ENCODE results near the gene RASA3.
"Not testable (repeated sequence)": the region's sequence is repeated elsewhere in the genome, so short reads cannot be mapped to it uniquely, and the experiment has no call there.

RASA3 gene

DNA sequence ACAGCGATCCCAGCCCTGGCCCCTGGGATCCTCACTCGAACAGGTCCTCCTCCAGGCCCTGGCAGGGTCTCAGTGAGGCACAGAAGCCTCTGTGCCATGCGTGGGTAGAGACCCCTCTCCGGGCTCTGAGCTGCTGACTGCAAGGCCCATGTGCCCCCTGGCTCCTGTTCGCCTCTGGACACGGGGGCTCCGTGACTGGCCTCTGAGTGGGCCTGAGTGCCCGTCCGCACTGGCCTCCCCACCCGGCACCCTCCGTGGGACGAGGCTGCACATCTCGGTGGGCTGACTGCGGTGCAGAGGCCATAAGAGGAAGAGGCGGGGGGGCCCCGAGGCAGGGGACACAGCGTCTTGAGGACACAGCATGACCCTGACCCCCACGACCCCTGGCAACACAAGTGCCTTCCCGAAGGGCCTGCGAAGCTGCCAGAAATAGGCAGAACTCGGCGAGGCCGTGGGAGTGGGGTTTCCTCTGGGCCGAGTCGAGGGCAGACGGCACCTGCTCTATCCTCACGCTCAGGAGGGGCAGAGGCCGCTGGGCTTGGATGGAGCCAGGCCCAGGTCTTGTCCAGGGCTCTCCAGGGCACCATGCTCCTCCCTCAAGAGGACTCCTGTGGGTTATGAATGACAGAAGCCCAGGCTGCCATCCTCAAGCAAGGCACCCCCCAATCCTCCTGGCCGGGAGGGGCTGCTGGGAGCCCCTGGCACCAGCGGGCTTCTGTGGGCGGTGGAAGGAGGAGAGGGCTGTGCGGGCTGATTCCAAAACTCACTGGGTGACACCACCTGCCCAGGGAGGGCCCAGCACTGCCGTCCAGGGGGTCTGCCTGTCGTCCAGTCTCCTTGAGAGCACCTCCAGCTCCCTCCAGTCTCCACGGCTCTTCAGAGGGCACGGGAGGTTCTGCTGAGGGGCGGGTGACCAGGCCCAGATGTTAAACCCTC lies 52.6 kb downstream of the RASA3 start:
- Histone ChIP-seq H3K27ac (ENCODE audit: insufficient read depth in 1 of 2, low read depth in 1 of 2, low read length in 2 of 2, poor library complexity in 1 of 2, severe bottlenecking in 2 of 2) (no peak overlapping the region), H3K4me1 (ENCODE audit: control extremely low read depth in 1 of 4, control insufficient read depth in 4 of 4, insufficient read depth in 4 of 4, low read length in 3 of 4) (no peaks in the 10 kb centered on the region), H3K36me3 (ENCODE audit: control insufficient read depth in 4 of 4, insufficient read depth in 4 of 4, low read length in 3 of 4) (peaks cover 0 to 8% (median 4%) of the 10 kb centered on the region in 4 experiments), H3K4me3 (ENCODE audit: control insufficient read depth in 1 of 7, extremely low read depth in 1 of 7, insufficient read depth in 4 of 7, low read depth in 2 of 7, low read length in 6 of 7) (no peak overlapping the region), H3K9me3 (ENCODE audit: control extremely low read depth in 1 of 5, control insufficient read depth in 4 of 5, insufficient read depth in 2 of 5, low read depth in 1 of 5, low read length in 4 of 5) (no peaks in the 10 kb centered on the region), H3K27me3 (replicated peaks in 2 of 5; ENCODE audit: control insufficient read depth in 4 of 5, insufficient read depth in 5 of 5, low read length in 4 of 5) (no peaks in the 10 kb centered on the region)
- DNase-seq: no peak
- ChIA-PET POLR2A (no interaction called here), CTCF (no interaction called here)
- WGBS (ENCODE audit: insufficient coverage): 95% methylated on average over 37 of the region's 37 CpGs

DNA sequence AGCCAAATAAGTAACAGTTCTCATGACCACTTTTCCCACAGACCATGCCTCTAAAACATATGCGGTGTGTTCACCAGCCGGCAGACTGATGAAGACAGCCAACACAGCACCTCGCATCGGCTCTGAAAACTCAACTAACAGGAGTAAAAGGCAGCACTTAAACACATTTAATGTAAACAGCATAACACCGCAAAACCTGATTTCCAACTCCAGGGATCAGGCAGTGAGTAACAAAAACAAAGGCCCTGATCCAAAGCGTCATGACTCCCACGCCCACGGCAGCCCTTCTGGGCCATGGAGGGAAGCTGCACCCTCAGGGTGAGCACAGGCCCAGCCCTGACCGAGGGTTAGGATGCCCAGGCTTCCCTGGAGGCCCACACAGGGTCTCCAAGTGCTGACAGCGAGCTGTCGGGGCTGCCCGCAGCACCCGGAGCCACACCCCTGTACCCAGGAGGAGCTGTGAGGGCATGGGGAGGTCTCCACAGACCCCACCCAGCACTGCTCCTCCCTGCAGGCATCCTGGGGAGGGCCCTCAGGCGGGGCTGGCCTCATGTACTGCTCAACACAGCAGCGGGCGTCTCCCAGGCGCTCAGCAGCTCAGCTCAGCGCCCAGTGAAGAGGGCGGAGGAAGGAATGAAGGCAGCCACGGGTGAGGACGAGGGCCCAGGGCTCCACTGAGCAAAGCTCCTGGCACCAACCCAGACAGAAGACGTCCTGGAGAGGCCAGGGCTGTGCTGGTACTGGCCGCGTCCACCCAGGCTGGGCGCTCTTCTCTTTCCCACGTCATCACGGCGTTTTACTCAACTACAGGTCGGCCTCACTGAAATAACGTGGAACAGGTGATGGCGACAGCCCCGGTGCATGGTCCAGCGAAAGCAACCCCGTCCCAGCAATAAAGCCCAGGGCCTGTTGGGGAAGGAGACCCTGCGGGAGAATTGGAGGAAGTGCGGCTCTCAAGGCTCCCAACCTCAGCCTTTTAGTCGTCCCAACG lies 53.7 kb downstream of the RASA3 start:
- no peak for DNase-seq
- no peak overlapping the region for H3K27ac ChIP-seq (ENCODE audit: insufficient read depth in 1 of 2, low read depth in 1 of 2, low read length in 2 of 2, poor library complexity in 1 of 2, severe bottlenecking in 2 of 2)
- H3K4me3 ChIP-seq (ENCODE audit: control insufficient read depth in 1 of 7, extremely low read depth in 1 of 7, insufficient read depth in 4 of 7, low read depth in 2 of 7, low read length in 6 of 7): no peak overlapping the region
- no peaks in the 10 kb centered on the region for H3K4me1 ChIP-seq (ENCODE audit: control extremely low read depth in 1 of 4, control insufficient read depth in 4 of 4, insufficient read depth in 4 of 4, low read length in 3 of 4)
- 95% methylated on average over 32 of the region's 38 CpGs for WGBS (ENCODE audit: insufficient coverage)
- POLR2A ChIA-PET: no interaction called here
- no peaks in the 10 kb centered on the region for H3K27me3 ChIP-seq (replicated peaks in 2 of 5; ENCODE audit: control insufficient read depth in 4 of 5, insufficient read depth in 5 of 5, low read length in 4 of 5)
- H3K36me3 ChIP-seq (ENCODE audit: control insufficient read depth in 4 of 4, insufficient read depth in 4 of 4, low read length in 3 of 4): peaks cover 0 to 17% (median 10%) of the 10 kb centered on the region in 4 experiments
- no peaks in the 10 kb centered on the region for H3K9me3 ChIP-seq (ENCODE audit: control extremely low read depth in 1 of 5, control insufficient read depth in 4 of 5, insufficient read depth in 2 of 5, low read depth in 1 of 5, low read length in 4 of 5)
- CTCF ChIA-PET: no interaction called here

DNA sequence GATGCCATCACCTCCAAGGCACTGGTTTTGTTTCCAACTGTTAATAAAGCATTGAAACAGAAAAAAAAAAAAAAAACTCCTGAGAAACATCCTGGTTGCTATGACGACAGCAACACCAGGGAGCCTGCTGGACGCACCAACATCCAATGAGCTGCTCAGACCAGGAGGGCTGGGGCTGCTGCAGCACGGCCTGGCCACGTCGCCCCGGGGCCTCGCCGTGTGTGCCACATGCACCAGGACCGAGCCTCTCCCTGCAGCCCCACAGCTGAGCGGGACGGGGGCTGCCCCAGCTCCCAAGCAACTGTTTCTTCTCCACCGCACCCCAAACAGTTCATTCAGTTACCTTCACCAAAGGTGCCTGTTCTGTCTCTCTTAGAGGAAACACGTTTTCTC lies 54.5 kb downstream of the RASA3 start:
- Histone ChIP-seq H3K27me3 (replicated peaks in 2 of 5; ENCODE audit: control insufficient read depth in 4 of 5, insufficient read depth in 5 of 5, low read length in 4 of 5) (no peaks in the 10 kb centered on the region), H3K27ac (ENCODE audit: insufficient read depth in 1 of 2, low read depth in 1 of 2, low read length in 2 of 2, poor library complexity in 1 of 2, severe bottlenecking in 2 of 2) (no peak overlapping the region), H3K4me3 (ENCODE audit: control insufficient read depth in 1 of 7, extremely low read depth in 1 of 7, insufficient read depth in 4 of 7, low read depth in 2 of 7, low read length in 6 of 7) (no peak overlapping the region), H3K36me3 (ENCODE audit: control insufficient read depth in 4 of 4, insufficient read depth in 4 of 4, low read length in 3 of 4) (peaks cover 0 to 21% (median 12%) of the 10 kb centered on the region in 4 experiments), H3K9me3 (ENCODE audit: control extremely low read depth in 1 of 5, control insufficient read depth in 4 of 5, insufficient read depth in 2 of 5, low read depth in 1 of 5, low read length in 4 of 5) (no peaks in the 10 kb centered on the region), H3K4me1 (ENCODE audit: control extremely low read depth in 1 of 4, control insufficient read depth in 4 of 4, insufficient read depth in 4 of 4, low read length in 3 of 4) (no peaks in the 10 kb centered on the region)
- POLR2A ChIA-PET: no interaction called here
- DNase-seq: no peak
- CTCF ChIA-PET: no interaction called here
- 100% methylated on average over 5 of the region's 13 CpGs for WGBS (ENCODE audit: insufficient coverage)

DNA sequence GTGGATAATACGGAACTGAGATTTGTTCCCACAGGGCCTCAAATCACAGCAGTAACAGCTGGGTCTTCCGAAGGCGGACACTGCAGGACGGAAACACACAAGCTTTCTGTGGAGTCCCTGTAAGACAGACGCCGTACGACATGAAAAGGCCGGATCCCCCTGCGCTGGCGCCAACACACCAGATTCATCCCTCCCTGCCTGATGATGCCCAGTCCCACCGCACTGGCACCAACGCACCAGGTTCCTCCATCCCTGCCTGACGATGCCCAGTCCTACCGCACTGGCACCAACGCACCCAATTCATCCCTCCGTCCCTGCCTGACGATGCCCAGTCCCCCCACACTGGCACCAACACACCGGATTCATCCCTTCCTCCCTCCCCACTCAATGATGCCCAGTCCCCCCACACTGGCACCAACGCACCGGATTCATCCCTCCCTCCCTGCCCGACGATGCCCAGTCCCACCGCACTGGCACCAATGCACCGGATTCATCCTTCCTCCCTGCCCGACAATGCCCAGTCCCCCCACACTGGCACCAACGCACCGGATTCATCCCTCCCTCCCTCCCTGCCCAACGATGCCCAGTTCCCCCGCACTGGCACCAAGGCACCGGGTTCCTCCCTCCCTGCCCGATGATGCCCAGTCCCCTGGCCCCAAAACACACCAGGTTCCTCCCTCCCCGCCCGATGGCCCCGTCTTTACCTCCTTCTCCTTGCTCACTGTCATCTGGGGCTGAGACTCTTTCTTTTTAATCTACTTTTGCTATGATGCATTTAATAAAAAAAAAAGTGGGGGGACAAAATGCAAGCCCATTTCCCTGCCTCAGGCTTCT lies 55.1 kb downstream of the RASA3 start:
- Histone ChIP-seq H3K4me1 (ENCODE audit: control extremely low read depth in 1 of 4, control insufficient read depth in 4 of 4, insufficient read depth in 4 of 4, low read length in 3 of 4) (no peaks in the 10 kb centered on the region), H3K36me3 (ENCODE audit: control insufficient read depth in 4 of 4, insufficient read depth in 4 of 4, low read length in 3 of 4) (peaks cover 0 to 26% (median 13%) of the 10 kb centered on the region in 4 experiments), H3K9me3 (ENCODE audit: control extremely low read depth in 1 of 5, control insufficient read depth in 4 of 5, insufficient read depth in 2 of 5, low read depth in 1 of 5, low read length in 4 of 5) (no peaks in the 10 kb centered on the region), H3K27ac (ENCODE audit: insufficient read depth in 1 of 2, low read depth in 1 of 2, low read length in 2 of 2, poor library complexity in 1 of 2, severe bottlenecking in 2 of 2) (no peak overlapping the region), H3K4me3 (ENCODE audit: control insufficient read depth in 1 of 7, extremely low read depth in 1 of 7, insufficient read depth in 4 of 7, low read depth in 2 of 7, low read length in 6 of 7) (no peak overlapping the region), H3K27me3 (replicated peaks in 2 of 5; ENCODE audit: control insufficient read depth in 4 of 5, insufficient read depth in 5 of 5, low read length in 4 of 5) (no peaks in the 10 kb centered on the region)
- no peak for DNase-seq
- ChIA-PET CTCF (interaction anchor here (1.0 kb wide), 1 partner anchor 151 kb away, joined by 3 read pairs; no protein-coding TSS in a partner anchor), POLR2A (no interaction called here)
- WGBS (ENCODE audit: insufficient coverage): 98% methylated on average over 29 of the region's 34 CpGs

DNA sequence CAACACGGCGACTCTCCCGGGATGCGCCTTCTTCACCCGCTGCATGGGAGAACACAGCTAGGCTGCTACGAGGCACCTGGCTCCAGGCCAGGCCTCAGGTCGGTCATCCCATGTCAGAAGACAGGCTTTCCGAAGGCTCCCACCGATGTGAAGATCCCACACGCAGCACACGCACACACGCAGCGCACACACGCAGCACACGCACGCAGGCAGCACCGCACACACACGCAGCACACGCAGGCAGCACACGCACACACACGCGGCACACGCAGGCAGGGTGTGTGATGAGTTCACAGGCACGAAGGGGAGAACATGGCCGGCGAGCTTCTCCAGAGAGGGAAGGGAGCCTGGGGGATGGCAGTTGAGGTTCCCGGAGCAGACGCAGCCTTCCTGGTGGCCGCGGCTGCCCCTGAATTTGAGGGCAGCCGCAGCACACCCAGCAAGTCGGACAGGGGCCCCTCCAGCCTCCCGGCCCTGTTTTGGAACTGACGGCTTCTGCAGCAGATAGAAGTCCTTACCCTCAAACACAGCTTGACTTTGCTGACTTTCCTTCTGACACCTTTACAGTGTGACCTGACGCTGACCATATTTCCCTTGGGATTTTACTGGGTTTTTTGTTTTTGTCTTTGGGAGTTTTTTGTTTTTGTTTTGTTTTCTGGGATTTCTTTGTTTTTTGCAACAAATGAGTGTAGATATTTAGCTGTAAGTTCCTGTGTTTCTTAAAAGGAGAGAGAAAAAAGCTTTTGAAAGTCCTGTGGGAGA lies 55.9 kb downstream of the RASA3 start:
- no peaks in the 10 kb centered on the region for H3K9me3 ChIP-seq (ENCODE audit: control extremely low read depth in 1 of 5, control insufficient read depth in 4 of 5, insufficient read depth in 2 of 5, low read depth in 1 of 5, low read length in 4 of 5)
- peaks cover 0 to 27% (median 15%) of the 10 kb centered on the region in 4 experiments for H3K36me3 ChIP-seq (ENCODE audit: control insufficient read depth in 4 of 4, insufficient read depth in 4 of 4, low read length in 3 of 4)
- H3K27ac ChIP-seq (ENCODE audit: insufficient read depth in 1 of 2, low read depth in 1 of 2, low read length in 2 of 2, poor library complexity in 1 of 2, severe bottlenecking in 2 of 2): no peak overlapping the region
- H3K27me3 ChIP-seq (replicated peaks in 2 of 5; ENCODE audit: control insufficient read depth in 4 of 5, insufficient read depth in 5 of 5, low read length in 4 of 5): no peaks in the 10 kb centered on the region
- 98% methylated on average over 35 of the region's 35 CpGs for WGBS (ENCODE audit: insufficient coverage)
- no peak overlapping the region for H3K4me3 ChIP-seq (ENCODE audit: control insufficient read depth in 1 of 7, extremely low read depth in 1 of 7, insufficient read depth in 4 of 7, low read depth in 2 of 7, low read length in 6 of 7)
- POLR2A ChIA-PET: no interaction called here
- CTCF ChIA-PET: interaction anchor here (1.0 kb wide), 1 partner anchor 152 kb away, joined by 3 read pairs; no protein-coding TSS in a partner anchor
- DNase-seq: no peak
- no peaks in the 10 kb centered on the region for H3K4me1 ChIP-seq (ENCODE audit: control extremely low read depth in 1 of 4, control insufficient read depth in 4 of 4, insufficient read depth in 4 of 4, low read length in 3 of 4)

DNA sequence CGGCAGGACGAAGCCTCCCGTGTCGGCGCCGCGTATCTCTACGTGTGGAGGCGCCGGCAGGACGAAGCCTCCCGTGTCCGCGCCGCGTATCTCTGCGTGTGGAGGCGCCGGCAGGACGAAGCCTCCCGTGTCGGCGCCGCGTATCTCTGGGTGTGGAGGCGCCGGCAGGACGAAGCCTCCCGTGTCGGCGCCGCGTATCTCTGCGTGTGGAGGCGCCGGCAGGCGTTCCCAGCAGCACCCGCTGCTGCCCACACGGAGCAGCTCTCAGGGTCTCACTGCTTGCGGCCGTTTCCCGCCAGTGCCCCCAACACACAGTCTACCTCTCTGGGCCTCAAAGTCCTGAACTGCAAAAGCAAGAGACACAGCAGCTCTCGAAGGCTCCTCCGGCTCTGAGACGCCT lies 56.6 kb downstream of the RASA3 start:
- H3K27ac ChIP-seq (ENCODE audit: insufficient read depth in 1 of 2, low read depth in 1 of 2, low read length in 2 of 2, poor library complexity in 1 of 2, severe bottlenecking in 2 of 2); H3K4me1 ChIP-seq (ENCODE audit: control extremely low read depth in 1 of 4, control insufficient read depth in 4 of 4, insufficient read depth in 4 of 4, low read length in 3 of 4); H3K4me3 ChIP-seq (ENCODE audit: control insufficient read depth in 1 of 7, extremely low read depth in 1 of 7, insufficient read depth in 4 of 7, low read depth in 2 of 7, low read length in 6 of 7); DNase-seq; H3K27me3 ChIP-seq (replicated peaks in 2 of 5; ENCODE audit: control insufficient read depth in 4 of 5, insufficient read depth in 5 of 5, low read length in 4 of 5); H3K9me3 ChIP-seq (ENCODE audit: control extremely low read depth in 1 of 5, control insufficient read depth in 4 of 5, insufficient read depth in 2 of 5, low read depth in 1 of 5, low read length in 4 of 5); POLR2A ChIA-PET; CTCF ChIA-PET: not testable (repeated sequence)
- peaks cover 0 to 31% (median 15%) of the 10 kb centered on the region in 4 experiments for H3K36me3 ChIP-seq (ENCODE audit: control insufficient read depth in 4 of 4, insufficient read depth in 4 of 4, low read length in 3 of 4)
- 98% methylated on average over 34 of the region's 45 CpGs for WGBS (ENCODE audit: insufficient coverage)
